GM12892 (cell line): ENCODE results near the gene CD24.

ENCODE experiments used
- POLR2A ChIP-seq: IDR thresholded peaks from 2 replicates; pipeline ENCODE4 v1.6.1; 2011; ENCODE audit warnings: low read depth, low read length, control low read depth
- POLR2AphosphoS5 ChIP-seq: IDR thresholded peaks from 2 replicates; pipeline ENCODE4 v1.6.1; 2011; ENCODE audit warnings: low read depth, low read length, control low read depth
- TAF1 ChIP-seq: IDR thresholded peaks from 2 replicates; pipeline ENCODE4 v1.6.1; 2011; ENCODE audit warnings: low read depth, mild to moderate bottlenecking, control low read depth, low read length, borderline replicate concordance

GRCh38 chr6:106966229-106966628 lies 8.3 kb downstream of the CD24 start:
- TF ChIP-seq POLR2A (no peak), POLR2AphosphoS5 (no peak), TAF1 (no peak)
